Endodermal cell (in vitro differentiated cells): Measurements from ENCODE around the gene SUPT3H. TPM values are rescaled to one million over a fixed set of nuclear protein-coding genes. Genes with fewer than 3 reads are reported as not detected.

Experiments used
- DNase-seq: peaks from one replicate; pipeline ENCODE4 v3.0.0-alpha.2; 2017
- H3K27ac ChIP-seq: 2 replicates; pipeline ENCODE4 v1.5.1; 2013; ENCODE audit warnings: mild to moderate bottlenecking, low read depth, low read length, moderate library complexity
- H3K27me3 ChIP-seq: 2 replicates; pipeline ENCODE4 v1.6.1; 2013; ENCODE audit warnings: mild to moderate bottlenecking, low read length, moderate library complexity; ENCODE audit not compliant: insufficient read depth, control insufficient read depth, poor library complexity, severe bottlenecking
- H3K36me3 ChIP-seq: 2 replicates; pipeline ENCODE4 v1.7.0; 2013; ENCODE audit warnings: mild to moderate bottlenecking, low read length, moderate library complexity; ENCODE audit not compliant: control insufficient read depth, insufficient read depth
- H3K4me1 ChIP-seq: one replicate; pipeline ENCODE4 v1.7.0; 2013; ENCODE audit warnings: low read length; ENCODE audit not compliant: control insufficient read depth, insufficient read depth
- H3K4me3 ChIP-seq: 2 replicates; pipeline ENCODE4 v1.5.1; 2013; ENCODE audit warnings: mild to moderate bottlenecking, low read length, moderate library complexity
- H3K9ac ChIP-seq: 2 replicates; pipeline ENCODE4 v1.6.1; 2013; ENCODE audit warnings: mild to moderate bottlenecking, low read length, moderate library complexity; ENCODE audit not compliant: poor library complexity, severe bottlenecking; ENCODE audit errors: extremely low read depth
- H3K9me3 ChIP-seq: 2 replicates; pipeline ENCODE4 v1.6.1; 2013; ENCODE audit warnings: mild to moderate bottlenecking, low read length, moderate library complexity; ENCODE audit not compliant: control insufficient read depth
- H3K27ac Mint-ChIP-seq: 2 replicates; pipeline ENCODE4 v1.8.0; 2020; ENCODE audit warnings: mixed read lengths
- H3K27me3 Mint-ChIP-seq: 2 replicates; pipeline ENCODE4 v1.8.0; 2021; ENCODE audit warnings: mild to moderate bottlenecking, mixed read lengths; ENCODE audit not compliant: insufficient read depth
- H3K36me3 Mint-ChIP-seq: 2 replicates; pipeline ENCODE4 v1.8.0; 2020; ENCODE audit warnings: low read depth, mixed read lengths
- H3K4me1 Mint-ChIP-seq: 2 replicates; pipeline ENCODE4 v1.8.0; 2020; ENCODE audit warnings: mixed read lengths
- H3K4me3 Mint-ChIP-seq: 2 replicates; pipeline ENCODE4 v1.8.0; 2020; ENCODE audit warnings: mild to moderate bottlenecking, moderate library complexity, mixed read lengths
- H3K9me3 Mint-ChIP-seq: 2 replicates; pipeline ENCODE4 v1.8.0; 2020; ENCODE audit warnings: mild to moderate bottlenecking, mixed read lengths
- CTCF ChIP-seq: fragments of 200-600 bp; sonication (generic); conservative IDR thresholded peaks from 2 replicates; pipeline ENCODE4 v1.5.0; 2021; ENCODE audit warnings: antibody characterized with exemption, mild to moderate bottlenecking
- WGBS, 2 experiments: methylation state at CpG; one replicate each; pipeline versions ENCODE4 v1.1.5 to v1.1.7; 2013; ENCODE audit warnings: missing lambda C conversion rate in 2 of 2, mixed read lengths in 1 of 2; ENCODE audit not compliant: insufficient coverage in 1 of 2, insufficient read length in 1 of 2; 5-methylcytosine and 5-hydroxymethylcytosine counted together
- total RNA-seq, 2 donors: library from RNA; stranded (reverse); fragmentation: NEBNext Ultra II Directional in 1 of 2; extraction: Animal tissue kit (Norgen Biotek cat#: 25700) in 1 of 2; gene quantifications; 2 replicates in 1 of 2; 3 replicates in 1 of 2; pipeline ENCODE4 v1.2.1, GENCODE V29; 2021

The SUPT3H gene
- total RNA-seq, 2 donors from 2014 or later = 32.4 to 34.7 TPM

GRCh38 chr6:44980841-44981240 lies 396.9 kb downstream of the SUPT3H start:
- TF ChIP-seq CTCF = no peak
- Histone ChIP-seq H3K4me3 (no peak overlapping the region), H3K4me1 (no peaks in the 10 kb centered on the region), H3K27me3 (no peaks in the 10 kb centered on the region), H3K9me3 (no peaks in the 10 kb centered on the region), H3K9ac (no peak overlapping the region), H3K27ac (no peak overlapping the region), H3K36me3 (no peaks in the 10 kb centered on the region)
- no peak for DNase-seq
- no peak overlapping the region for H3K4me3 Mint-ChIP-seq
- WGBS, 2 experiments = 94% methylated on average over 4 of the region's 4 CpGs; no CpG with 5 or more reads in 1 of the 2 experiments
- no peaks in the 10 kb centered on the region for H3K9me3 Mint-ChIP-seq
- H3K36me3 Mint-ChIP-seq = no peaks in the 10 kb centered on the region
- no peak overlapping the region for H3K27ac Mint-ChIP-seq
- H3K4me1 Mint-ChIP-seq = no peaks in the 10 kb centered on the region
- H3K27me3 Mint-ChIP-seq = no peaks in the 10 kb centered on the region

- H3K4me1 Mint-ChIP-seq = no peaks in the 10 kb centered on the region
- no peak overlapping the region for H3K9ac ChIP-seq
- no peaks in the 10 kb centered on the region for H3K27me3 ChIP-seq
- H3K27ac Mint-ChIP-seq = no peak overlapping the region
- no peak for DNase-seq
- no peak for TF ChIP-seq CTCF
- H3K36me3 Mint-ChIP-seq = peaks cover 26% of the 10 kb centered on the region
- H3K27me3 Mint-ChIP-seq = no peaks in the 10 kb centered on the region
- peaks cover 30% of the 10 kb centered on the region for H3K9me3 Mint-ChIP-seq
- H3K4me1 ChIP-seq = no peaks in the 10 kb centered on the region
- H3K9me3 ChIP-seq = peaks cover 35% of the 10 kb centered on the region
- no peak overlapping the region for H3K4me3 ChIP-seq
- H3K27ac ChIP-seq = no peak overlapping the region
- H3K36me3 ChIP-seq = no peaks in the 10 kb centered on the region
- H3K4me3 Mint-ChIP-seq = no peak overlapping the region
Measured at GRCh38 chr6:44976677-44977641, 400.8 kb downstream of the SUPT3H start.

- WGBS, 2 experiments = 80 to 94% methylated on average over 2 of the region's 2 CpGs
- no peaks in the 10 kb centered on the region for H3K27me3 Mint-ChIP-seq
- peaks cover 41% of the 10 kb centered on the region for H3K9me3 Mint-ChIP-seq
- no peak overlapping the region for H3K9ac ChIP-seq
- H3K36me3 Mint-ChIP-seq = peaks cover 35% of the 10 kb centered on the region
- H3K27me3 ChIP-seq = no peaks in the 10 kb centered on the region
- TF ChIP-seq CTCF = no peak
- no peaks in the 10 kb centered on the region for H3K4me1 Mint-ChIP-seq
- no peak overlapping the region for H3K27ac Mint-ChIP-seq
- no peak overlapping the region for H3K4me3 Mint-ChIP-seq
- no peaks in the 10 kb centered on the region for H3K36me3 ChIP-seq
- DNase-seq = no peak
- H3K27ac ChIP-seq = no peak overlapping the region
- no peaks in the 10 kb centered on the region for H3K4me1 ChIP-seq
- H3K4me3 ChIP-seq = peak overlapping the region; percentile 28
- peaks cover 48% of the 10 kb centered on the region for H3K9me3 ChIP-seq
Measured at GRCh38 chr6:44974511-44974910, 403.2 kb downstream of the SUPT3H start.
